ENCODE data around the gene CHMP2B.
"Not testable (repeated sequence)": the region's sequence is repeated elsewhere in the genome, so short reads cannot be mapped to it uniquely, and the experiment has no call there.

The CHMP2B gene

GRCh38 chr3:87246662-87247429, 19.7 kb downstream of the CHMP2B start:
- no peak for DNase-seq (ENCODE audit: low spot score)
- in situ Hi-C loops (cut with MboI; ENCODE audit: low sequenced_read_pairs, unreplicated experiment), result no loop called here
- TF ChIP-seq CTCF (IDR thresholded peaks at IDR 0.05; ENCODE audit: borderline replicate concordance, control extremely low read depth, extremely low read depth, insufficient read depth, missing control alignments), result no peak

GRCh38 chr3:87247430-87247773, 20.3 kb downstream of the CHMP2B start:
- no peak for DNase-seq (ENCODE audit: low spot score)
- in situ Hi-C loops (cut with MboI; ENCODE audit: low sequenced_read_pairs, unreplicated experiment), result no loop called here
- no peak for TF ChIP-seq CTCF (IDR thresholded peaks at IDR 0.05; ENCODE audit: borderline replicate concordance, control extremely low read depth, extremely low read depth, insufficient read depth, missing control alignments)

DNA sequence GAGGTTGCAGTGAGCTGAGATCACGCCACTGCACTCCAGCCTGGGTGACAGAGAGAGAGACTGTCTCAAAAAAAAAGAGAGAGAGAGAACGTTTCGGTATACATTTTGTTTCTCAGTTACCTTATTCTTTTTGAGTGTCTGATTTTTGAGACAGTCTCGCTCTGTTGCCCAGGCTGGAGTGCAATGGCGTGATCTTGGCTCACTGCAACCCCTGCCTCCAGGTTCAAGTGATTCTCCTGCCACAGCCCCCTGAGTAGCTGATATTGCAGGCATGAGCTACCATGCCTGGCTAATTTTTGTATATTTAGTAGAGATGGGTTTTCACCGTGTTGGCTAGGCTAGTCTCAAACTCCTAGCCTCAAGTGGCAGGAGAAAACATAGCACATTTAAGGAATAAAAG, 21.1 kb downstream of the CHMP2B start:
- in situ Hi-C loops (cut with MboI; ENCODE audit: low sequenced_read_pairs, unreplicated experiment); DNase-seq (ENCODE audit: low spot score): not testable (repeated sequence)

GRCh38 chr3:87248831-87249230, 21.7 kb downstream of the CHMP2B start:
- DNase-seq (ENCODE audit: low spot score), result no peak
- in situ Hi-C loops (cut with MboI; ENCODE audit: low sequenced_read_pairs, unreplicated experiment), result no loop called here
- TF ChIP-seq CTCF (IDR thresholded peaks at IDR 0.05; ENCODE audit: borderline replicate concordance, control extremely low read depth, extremely low read depth, insufficient read depth, missing control alignments), result no peak

DNA sequence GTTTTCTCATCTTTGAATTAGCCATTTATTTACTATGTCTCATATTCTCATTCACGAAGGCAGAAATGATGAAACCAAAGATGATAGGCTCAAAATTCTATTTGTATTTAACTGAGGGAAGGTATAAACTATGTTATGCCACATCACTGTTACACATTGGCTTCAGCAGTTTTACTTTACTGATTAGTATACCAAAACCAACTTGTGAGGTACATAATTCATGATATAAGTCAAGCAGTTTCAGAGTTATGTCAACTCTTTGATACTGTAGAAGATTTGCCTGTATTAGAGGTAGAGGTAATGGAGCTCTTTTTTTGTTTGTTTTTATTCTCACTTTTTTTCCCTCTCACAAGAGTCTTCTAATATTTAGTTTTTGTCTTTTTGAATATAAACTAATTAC, 22.9 kb downstream of the CHMP2B start:
- in situ Hi-C loops (cut with MboI; ENCODE audit: low sequenced_read_pairs, unreplicated experiment), result no loop called here
- DNase-seq (ENCODE audit: low spot score), result no peak
- no peak for TF ChIP-seq CTCF (IDR thresholded peaks at IDR 0.05; ENCODE audit: borderline replicate concordance, control extremely low read depth, extremely low read depth, insufficient read depth, missing control alignments)

GRCh38 chr3:87260270-87260669, 33.2 kb downstream of the CHMP2B start:
- in situ Hi-C loops (cut with MboI; ENCODE audit: low sequenced_read_pairs, unreplicated experiment), result no loop called here
- peak; percentile 13 for DNase-seq (ENCODE audit: low spot score)
- peak; percentile 43 for TF ChIP-seq CTCF (IDR thresholded peaks at IDR 0.05; ENCODE audit: borderline replicate concordance, control extremely low read depth, extremely low read depth, insufficient read depth, missing control alignments)

DNA sequence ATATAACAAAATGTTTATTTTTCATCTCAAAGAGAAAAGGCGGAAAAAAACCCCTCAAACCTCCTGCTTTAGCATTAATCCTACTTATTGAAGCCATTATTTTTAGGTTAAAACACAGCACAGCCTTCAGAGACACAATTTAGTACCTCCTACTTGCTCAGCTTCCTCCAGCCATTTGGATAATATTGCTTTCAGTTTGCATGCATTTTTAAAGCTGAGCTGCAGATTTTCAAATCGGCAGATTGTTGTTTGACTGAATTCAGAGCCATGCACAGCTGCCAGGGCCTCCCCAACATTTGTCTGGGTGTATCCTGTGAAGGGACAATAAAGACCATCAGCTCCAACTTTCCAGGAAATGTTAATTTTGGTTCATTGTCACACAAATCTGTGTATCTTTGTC, 34.8 kb downstream of the CHMP2B start:
- in situ Hi-C loops (cut with MboI; ENCODE audit: low sequenced_read_pairs, unreplicated experiment), result no loop called here
- DNase-seq (ENCODE audit: low spot score), result no peak
- no peak for TF ChIP-seq CTCF (IDR thresholded peaks at IDR 0.05; ENCODE audit: borderline replicate concordance, control extremely low read depth, extremely low read depth, insufficient read depth, missing control alignments)
